Activated T-helper 2 cell treated with anti-CD3 and anti-CD28 coated beads, Interferon-gamma antibody, Interleukin-2, Interleukin-4, amounts not matched to agents 10 μg/mL and 5 μg/mL and 100 μg/mL, durations not matched to agents 14 hours and 24 hours and 36 hours (primary cell): ENCODE measurements around the gene NPIPA8. TPM values are rescaled to one million over a fixed set of nuclear protein-coding genes. Genes with fewer than 3 reads are reported as not detected.
"Not testable (repeated sequence)": the region's sequence is repeated elsewhere in the genome, so short reads cannot be mapped to it uniquely, and the experiment has no call there.

Experiments
- DNase-seq: peaks from one replicate; pipeline ENCODE4 v3.0.0; 2021; ENCODE audit warnings: low spot score
- H3K27ac Mint-ChIP-seq: one replicate; pipeline ENCODE4 v1.8.0; 2021; ENCODE audit warnings: mixed read lengths
- H3K27me3 Mint-ChIP-seq: one replicate; pipeline ENCODE4 v1.8.0; 2021; ENCODE audit warnings: low read depth, mixed read lengths
- H3K36me3 Mint-ChIP-seq: one replicate; pipeline ENCODE4 v1.8.0; 2021; ENCODE audit warnings: low read depth, mixed read lengths
- H3K4me1 Mint-ChIP-seq: one replicate; pipeline ENCODE4 v1.8.0; 2021; ENCODE audit warnings: low read depth, mixed read lengths
- H3K4me3 Mint-ChIP-seq: one replicate; pipeline ENCODE4 v1.8.0; 2021; ENCODE audit warnings: low read depth, mild to moderate bottlenecking, moderate library complexity, mixed read lengths
- H3K9me3 Mint-ChIP-seq: one replicate; pipeline ENCODE4 v1.8.0; 2021; ENCODE audit warnings: mixed read lengths
- intact Hi-C: fragments of 100-400 bp; cut with micrococcal nuclease; formaldehyde crosslinking; loops from one replicate; pipeline ENCODE4 v1.15.1; 2023
- total RNA-seq: library from RNA; stranded (reverse); gene quantifications from 2 replicates; pipeline ENCODE4 v1.2.3, GENCODE V29; 2022

NPIPA8 gene
- 0.55 and 0.91 TPM in 2 replicates for total RNA-seq

- H3K27ac Mint-ChIP-seq, H3K27me3 Mint-ChIP-seq, H3K4me1 Mint-ChIP-seq, H3K4me3 Mint-ChIP-seq, intact Hi-C loops, H3K9me3 Mint-ChIP-seq, H3K36me3 Mint-ChIP-seq, DNase-seq: not testable (repeated sequence)
These were observed at the start of gene NPIPA8 for GRCh38 chr16:18336636-18337035. NPIPA8 (minus strand) TSS chr16:18336736; CDS start chr16:18332662, 4,074 bp downstream.

GRCh38 chr16:18385285-18385684 is 48.7 kb upstream of the NPIPA8 start:
- intact Hi-C loops: not testable (repeated sequence)

GRCh38 chr16:18384869-18385268 is 48.3 kb upstream of the NPIPA8 start:
- H3K4me3 Mint-ChIP-seq, H3K27ac Mint-ChIP-seq, intact Hi-C loops, H3K27me3 Mint-ChIP-seq, H3K36me3 Mint-ChIP-seq, H3K9me3 Mint-ChIP-seq, DNase-seq, H3K4me1 Mint-ChIP-seq: not testable (repeated sequence)

More at GRCh38 chr16:18385285-18385684, 48.7 kb upstream of the NPIPA8 start:
- H3K36me3 Mint-ChIP-seq, H3K9me3 Mint-ChIP-seq, H3K27me3 Mint-ChIP-seq, DNase-seq, H3K27ac Mint-ChIP-seq, H3K4me1 Mint-ChIP-seq, H3K4me3 Mint-ChIP-seq: not testable (repeated sequence)

- H3K9me3 Mint-ChIP-seq, H3K36me3 Mint-ChIP-seq, DNase-seq, H3K27ac Mint-ChIP-seq, H3K27me3 Mint-ChIP-seq, H3K4me1 Mint-ChIP-seq, intact Hi-C loops, H3K4me3 Mint-ChIP-seq: not testable (repeated sequence)
These were observed 47.6 kb upstream of the NPIPA8 start for GRCh38 chr16:18384098-18384636.

- H3K4me3 Mint-ChIP-seq, H3K9me3 Mint-ChIP-seq: not testable (repeated sequence)
These were observed 46.2 kb upstream of the NPIPA8 start for GRCh38 chr16:18382696-18383095.

GRCh38 chr16:18347742-18348141 is 11.2 kb upstream of the NPIPA8 start:
- intact Hi-C loops, H3K27me3 Mint-ChIP-seq, H3K36me3 Mint-ChIP-seq, H3K9me3 Mint-ChIP-seq, DNase-seq, H3K27ac Mint-ChIP-seq, H3K4me1 Mint-ChIP-seq, H3K4me3 Mint-ChIP-seq: not testable (repeated sequence)

More at GRCh38 chr16:18382696-18383095, 46.2 kb upstream of the NPIPA8 start:
- H3K27ac Mint-ChIP-seq, H3K36me3 Mint-ChIP-seq, H3K4me1 Mint-ChIP-seq, DNase-seq, intact Hi-C loops, H3K27me3 Mint-ChIP-seq: not testable (repeated sequence)

- not testable (repeated sequence) for H3K27me3 Mint-ChIP-seq
These were observed 10.5 kb upstream of the NPIPA8 start for GRCh38 chr16:18346993-18347392.

GRCh38 chr16:18344634-18345033 is 8.1 kb upstream of the NPIPA8 start:
- H3K9me3 Mint-ChIP-seq, DNase-seq, H3K27ac Mint-ChIP-seq, intact Hi-C loops, H3K4me1 Mint-ChIP-seq, H3K36me3 Mint-ChIP-seq, H3K4me3 Mint-ChIP-seq, H3K27me3 Mint-ChIP-seq: not testable (repeated sequence)

More at GRCh38 chr16:18346993-18347392, 10.5 kb upstream of the NPIPA8 start:
- H3K36me3 Mint-ChIP-seq, intact Hi-C loops, H3K9me3 Mint-ChIP-seq, H3K4me3 Mint-ChIP-seq, H3K4me1 Mint-ChIP-seq, H3K27ac Mint-ChIP-seq, DNase-seq: not testable (repeated sequence)

GRCh38 chr16:18341986-18342385 is 5.5 kb upstream of the NPIPA8 start:
- DNase-seq, H3K27me3 Mint-ChIP-seq, H3K4me3 Mint-ChIP-seq, H3K27ac Mint-ChIP-seq, H3K4me1 Mint-ChIP-seq, intact Hi-C loops, H3K36me3 Mint-ChIP-seq, H3K9me3 Mint-ChIP-seq: not testable (repeated sequence)

- H3K4me3 Mint-ChIP-seq, H3K27ac Mint-ChIP-seq, H3K27me3 Mint-ChIP-seq, H3K4me1 Mint-ChIP-seq, H3K9me3 Mint-ChIP-seq, H3K36me3 Mint-ChIP-seq, DNase-seq, intact Hi-C loops: not testable (repeated sequence)
These were observed 5.0 kb upstream of the NPIPA8 start for GRCh38 chr16:18341417-18341960.

GRCh38 chr16:18339210-18339609 is 2.7 kb upstream of the NPIPA8 start:
- H3K4me3 Mint-ChIP-seq, H3K27ac Mint-ChIP-seq, intact Hi-C loops, DNase-seq, H3K4me1 Mint-ChIP-seq, H3K36me3 Mint-ChIP-seq, H3K27me3 Mint-ChIP-seq, H3K9me3 Mint-ChIP-seq: not testable (repeated sequence)

- H3K27me3 Mint-ChIP-seq, H3K9me3 Mint-ChIP-seq, H3K27ac Mint-ChIP-seq, DNase-seq, H3K36me3 Mint-ChIP-seq, H3K4me1 Mint-ChIP-seq, H3K4me3 Mint-ChIP-seq, intact Hi-C loops: not testable (repeated sequence)
These were observed 24.7 kb downstream of the NPIPA8 start for GRCh38 chr16:18311811-18312210.

GRCh38 chr16:18309159-18309558 is 27.4 kb downstream of the NPIPA8 start:
- H3K36me3 Mint-ChIP-seq, DNase-seq, H3K27me3 Mint-ChIP-seq, H3K9me3 Mint-ChIP-seq, H3K27ac Mint-ChIP-seq, intact Hi-C loops, H3K4me1 Mint-ChIP-seq, H3K4me3 Mint-ChIP-seq: not testable (repeated sequence)

- intact Hi-C loops, H3K27me3 Mint-ChIP-seq, H3K4me3 Mint-ChIP-seq, H3K36me3 Mint-ChIP-seq, H3K9me3 Mint-ChIP-seq, DNase-seq, H3K4me1 Mint-ChIP-seq, H3K27ac Mint-ChIP-seq: not testable (repeated sequence)
These were observed 29.3 kb downstream of the NPIPA8 start for GRCh38 chr16:18307241-18307640.
